Measurements from ENCODE around the gene TRAF3IP1. TPM values are rescaled to one million over a fixed set of nuclear protein-coding genes. Genes with fewer than 3 reads are reported as not detected.
"Not testable (repeated sequence)": the region's sequence is repeated elsewhere in the genome, so short reads cannot be mapped to it uniquely, and the experiment has no call there.

TRAF3IP1 gene
- polyA plus RNA-seq, 1 donor: 24.1 TPM

DNA sequence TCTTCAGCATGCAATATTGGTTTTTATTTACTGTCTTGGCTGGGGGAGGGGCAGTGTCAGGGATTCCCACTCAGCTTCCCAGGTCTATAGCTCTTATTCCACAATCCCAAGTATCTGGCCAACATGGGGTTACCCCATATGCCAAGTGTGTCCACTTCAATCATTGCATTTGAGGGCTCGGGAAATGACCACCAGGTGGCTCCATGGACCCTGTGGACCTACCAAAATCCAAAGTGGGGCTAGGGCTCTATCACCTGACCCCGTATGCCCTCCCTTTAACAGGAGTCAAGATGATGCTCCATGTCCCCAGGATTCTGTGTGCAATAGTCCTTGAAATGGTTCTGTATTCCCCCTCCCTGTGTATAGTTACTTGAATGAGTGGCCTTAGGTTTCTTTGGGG lies 12.1 kb upstream of the TRAF3IP1 start:
- DNase-seq: no peak

DNA sequence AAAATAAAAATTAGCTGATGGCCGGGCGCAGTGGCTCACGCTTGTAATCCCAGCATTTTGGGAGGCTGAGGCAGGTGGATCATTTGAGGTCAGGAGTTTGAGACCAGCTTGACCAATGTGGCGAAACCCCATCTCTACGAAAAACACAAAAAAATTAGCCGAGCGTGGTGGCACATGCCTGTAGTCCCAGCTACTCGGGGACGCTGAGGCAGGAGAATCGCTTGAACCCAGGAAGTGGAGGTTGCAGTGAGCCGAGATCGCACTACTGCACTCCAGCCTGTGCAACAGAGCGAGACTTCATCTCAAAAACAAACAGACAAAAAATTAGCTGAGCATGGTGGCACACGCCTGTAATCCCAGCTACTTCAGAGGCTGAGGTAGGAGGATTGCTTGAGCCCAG lies 9.6 kb upstream of the TRAF3IP1 start:
- DNase-seq: not testable (repeated sequence)

DNA sequence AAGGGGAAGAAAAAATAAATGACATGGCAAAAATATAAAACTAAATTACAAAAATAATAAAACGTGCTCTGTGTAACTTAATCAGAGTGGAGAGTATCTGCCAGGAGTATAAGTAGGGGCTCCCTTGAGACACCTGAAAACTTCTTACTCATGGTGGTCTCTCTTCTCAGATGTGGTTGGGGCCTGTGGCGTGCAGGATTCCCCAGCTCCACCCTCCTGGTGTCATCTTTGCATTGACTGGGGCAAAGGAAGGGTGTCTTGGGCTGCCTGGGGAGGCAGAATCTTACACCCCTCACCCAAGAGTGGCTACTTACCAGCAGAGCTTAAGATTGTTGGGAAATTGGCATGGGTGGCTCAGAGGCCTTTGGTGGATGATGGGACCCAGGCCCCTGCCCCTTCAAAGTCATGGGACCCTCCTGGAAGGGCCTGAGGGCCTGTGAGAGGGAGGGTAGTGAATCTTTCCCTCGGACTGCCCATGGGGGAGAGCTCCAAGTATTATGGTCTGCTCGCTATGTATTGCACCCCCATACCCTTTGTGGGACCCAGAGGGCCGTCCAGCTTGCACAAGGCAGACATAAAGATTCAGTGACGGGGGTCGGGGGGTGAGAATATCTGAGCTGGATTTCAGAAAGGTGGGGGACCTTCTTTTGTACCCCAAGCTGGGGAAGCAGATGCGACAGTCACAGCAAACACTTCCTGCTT lies 6.9 kb upstream of the TRAF3IP1 start:
- no peak for DNase-seq

DNA sequence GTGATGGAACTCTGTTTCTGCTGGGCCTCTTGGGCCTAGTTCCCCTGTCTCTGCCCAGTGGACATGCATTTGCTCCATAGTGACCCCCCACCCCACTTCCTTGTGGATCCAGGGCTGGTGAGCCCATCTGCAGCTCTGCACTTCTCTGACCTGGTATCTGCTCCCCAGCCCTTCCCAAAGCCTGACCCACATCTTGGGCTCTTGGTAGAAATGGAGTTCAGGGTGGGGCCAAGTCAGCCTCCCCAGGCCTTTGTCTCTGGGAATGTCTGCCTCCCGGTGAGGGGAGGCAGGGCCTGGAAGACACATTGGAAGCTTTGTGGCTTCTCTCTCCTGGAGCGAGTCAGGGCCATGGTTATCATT lies 6.3 kb upstream of the TRAF3IP1 start:
- DNase-seq: no peak

DNA sequence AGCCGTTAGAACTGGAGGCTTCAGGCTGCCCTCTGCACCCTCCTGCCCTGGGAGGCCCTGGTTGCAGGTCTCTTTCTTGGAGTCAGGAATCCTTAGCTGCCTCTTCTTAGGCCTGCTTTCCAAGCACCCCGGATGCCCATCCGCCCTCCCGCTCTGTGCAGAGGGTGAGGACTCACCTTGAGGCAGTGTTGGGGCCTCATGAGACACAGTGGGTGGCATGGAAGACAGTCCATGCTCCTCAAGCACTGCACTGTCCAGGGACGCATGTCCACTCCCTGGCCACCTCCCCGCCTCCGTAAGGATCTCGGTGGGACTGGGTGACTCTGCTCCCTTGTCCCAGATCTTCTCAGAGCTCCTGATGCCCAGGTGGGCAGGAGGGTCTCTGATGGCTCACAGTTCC lies 5.7 kb upstream of the TRAF3IP1 start:
- no peak for DNase-seq

DNA sequence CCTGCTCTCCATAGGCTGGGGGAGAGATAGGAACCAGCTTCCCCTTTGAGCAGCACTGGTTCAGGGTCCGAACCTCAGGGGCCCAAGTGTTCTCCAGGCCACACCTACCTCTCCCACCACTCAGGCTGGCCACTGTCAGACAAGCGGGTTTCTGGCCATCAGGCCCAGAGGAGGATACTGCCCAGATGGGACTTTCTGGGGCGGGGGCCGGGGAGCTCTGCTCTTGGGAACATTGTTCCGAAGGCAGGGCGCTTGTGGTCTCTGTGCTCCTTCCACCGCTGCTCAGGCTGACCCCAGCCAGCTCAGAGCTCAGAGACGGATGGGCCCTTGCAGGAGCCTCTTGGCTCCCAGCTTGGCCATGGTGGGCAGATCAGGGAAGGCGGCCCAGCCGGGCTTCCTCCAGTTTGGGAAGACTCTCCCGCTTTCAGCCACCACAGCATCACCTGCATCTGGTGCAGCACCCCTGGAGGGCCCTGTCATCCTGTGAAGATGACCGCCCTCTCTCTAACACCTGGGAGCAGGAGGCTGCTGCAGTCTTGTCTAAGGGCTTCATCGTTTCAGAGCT lies 5.2 kb upstream of the TRAF3IP1 start:
- no peak for DNase-seq

DNA sequence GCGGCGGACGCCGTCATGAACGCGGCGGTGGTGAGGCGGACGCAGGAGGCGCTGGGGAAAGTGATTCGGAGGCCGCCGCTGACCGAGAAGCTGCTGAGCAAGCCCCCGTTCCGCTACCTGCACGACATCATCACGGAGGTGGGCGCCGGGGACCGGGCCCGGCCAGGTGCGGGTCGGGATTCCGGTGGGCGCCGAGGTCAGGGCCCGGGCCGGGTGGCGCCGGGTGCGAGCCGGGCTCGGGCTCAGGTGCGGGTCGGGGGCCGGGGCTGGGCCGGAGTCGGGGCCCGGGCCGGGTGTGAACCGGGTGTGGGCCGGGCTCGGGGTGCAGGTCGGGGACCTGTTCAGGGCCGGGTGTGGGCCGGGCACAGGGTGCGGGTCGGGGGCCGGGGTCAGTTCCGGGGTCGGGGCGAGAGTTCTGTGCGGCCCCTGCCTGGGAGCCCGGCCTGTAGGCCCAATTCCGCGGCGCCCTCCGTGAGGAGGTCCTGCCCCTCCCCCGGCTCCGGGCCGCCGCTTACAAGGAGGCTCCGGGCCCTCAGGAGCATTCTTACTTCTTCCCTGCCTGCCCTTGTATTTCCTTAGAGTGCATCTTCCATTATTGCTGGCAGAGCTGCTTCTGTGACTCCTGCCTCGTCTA lies 447 bp downstream of the TRAF3IP1 start:
- no peak for DNase-seq

DNA sequence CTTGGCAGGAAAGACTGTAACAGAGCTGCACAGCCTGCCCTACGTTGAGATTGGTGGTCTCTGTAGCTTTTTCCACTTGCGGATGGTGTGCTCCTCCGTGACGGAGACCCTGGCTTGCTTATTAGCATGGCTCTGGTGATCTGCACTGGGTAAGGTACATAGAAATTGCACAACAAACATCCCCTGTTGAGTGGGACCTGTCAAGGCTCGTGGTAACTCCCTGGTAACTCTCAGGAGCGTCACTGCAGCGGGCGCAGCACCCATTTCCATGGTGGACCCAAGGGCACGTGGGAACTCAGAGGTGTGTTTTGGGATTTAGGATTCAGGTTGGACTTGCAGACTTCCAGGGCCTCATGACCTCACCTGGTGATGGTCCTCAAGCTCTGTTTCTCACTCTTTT lies 1.1 kb downstream of the TRAF3IP1 start:
- no peak for DNase-seq

DNA sequence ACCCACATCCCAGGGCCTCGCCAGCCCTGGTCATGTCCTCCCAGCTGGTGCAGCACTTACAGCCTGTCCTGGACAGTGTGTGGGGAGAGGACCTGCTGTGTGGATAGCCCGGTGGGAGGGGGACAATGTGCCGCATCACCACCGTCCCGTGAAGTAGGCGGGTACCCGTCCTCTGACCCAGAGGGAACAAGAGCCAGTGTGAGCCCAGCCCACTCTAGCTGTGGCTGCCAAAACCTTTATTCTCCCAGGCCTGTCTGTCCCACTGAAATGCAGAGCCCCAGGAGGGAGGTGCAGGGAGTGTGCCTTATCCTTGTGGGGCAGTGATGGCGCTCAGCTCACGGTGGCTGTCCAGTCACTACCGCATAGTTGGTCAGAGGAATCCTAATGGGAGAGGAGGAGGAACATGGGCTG lies 1.7 kb downstream of the TRAF3IP1 start:
- DNase-seq: no peak

DNA sequence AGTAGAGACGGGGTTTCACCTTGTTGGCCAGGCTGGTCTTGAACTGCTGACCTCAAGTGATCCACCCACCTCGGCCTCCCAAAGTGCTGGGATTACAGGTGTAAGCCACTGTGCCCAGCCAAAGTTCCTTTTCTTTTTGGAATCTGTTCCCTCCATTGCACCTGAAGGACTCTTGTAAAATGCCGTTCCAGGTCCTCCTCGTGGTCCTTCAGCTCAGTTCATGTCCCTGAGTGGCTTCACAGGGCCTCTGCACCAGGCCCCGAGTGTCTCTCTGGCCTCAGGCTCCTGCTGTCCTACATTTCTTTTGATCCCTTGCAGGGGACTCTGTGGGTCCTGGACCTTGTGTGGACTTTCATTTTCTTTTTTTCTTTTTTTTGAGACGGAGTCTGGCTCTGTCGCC lies 3.9 kb downstream of the TRAF3IP1 start:
- DNase-seq: not testable (repeated sequence)

DNA sequence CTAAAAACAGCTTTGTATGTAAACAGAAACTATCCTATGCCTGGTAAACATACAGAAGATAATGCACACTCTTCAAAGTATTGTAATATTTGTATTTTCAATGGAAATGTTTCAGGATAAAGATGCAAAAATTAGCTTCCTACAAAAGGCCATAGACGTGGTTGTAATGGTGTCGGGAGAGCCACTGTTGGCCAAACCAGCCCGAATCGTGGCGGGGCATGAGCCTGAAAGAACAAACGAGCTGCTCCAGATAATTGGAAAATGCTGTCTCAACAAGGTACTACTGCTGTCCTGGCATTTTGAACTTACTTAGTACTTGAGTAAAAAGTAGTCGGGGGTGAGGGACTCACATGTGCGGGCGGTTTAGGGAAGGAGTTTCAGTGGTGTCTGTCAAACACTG lies 5.4 kb downstream of the TRAF3IP1 start:
- no peak for DNase-seq

DNA sequence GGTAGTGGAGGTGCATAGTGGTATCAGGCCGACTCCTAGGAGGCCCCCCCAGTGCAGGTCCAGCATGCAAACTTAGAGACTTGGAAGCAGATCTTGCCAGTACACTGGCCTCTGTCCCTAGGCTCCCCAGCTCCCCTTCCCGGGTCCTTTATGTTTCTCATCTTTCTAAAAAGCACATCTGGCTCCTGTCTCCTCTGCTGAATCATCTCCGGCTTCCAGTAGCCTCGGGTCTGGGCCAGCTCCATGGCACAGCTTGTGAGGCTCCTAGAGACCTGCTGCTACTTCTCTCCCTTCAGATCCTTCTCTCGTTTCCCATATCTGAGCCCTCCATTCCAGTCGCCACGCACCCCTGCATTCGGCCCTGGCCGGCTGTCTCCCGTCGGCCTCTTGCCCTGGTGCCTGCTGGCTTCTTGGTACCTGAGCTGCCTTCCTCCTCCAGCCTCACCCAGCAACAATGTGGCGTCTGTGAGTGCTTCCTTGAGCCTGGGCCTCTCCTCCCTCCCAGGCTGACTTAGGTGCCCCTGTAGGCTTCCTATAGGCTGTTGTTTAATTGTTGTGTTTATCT lies 6.6 kb downstream of the TRAF3IP1 start:
- no peak for DNase-seq

DNA sequence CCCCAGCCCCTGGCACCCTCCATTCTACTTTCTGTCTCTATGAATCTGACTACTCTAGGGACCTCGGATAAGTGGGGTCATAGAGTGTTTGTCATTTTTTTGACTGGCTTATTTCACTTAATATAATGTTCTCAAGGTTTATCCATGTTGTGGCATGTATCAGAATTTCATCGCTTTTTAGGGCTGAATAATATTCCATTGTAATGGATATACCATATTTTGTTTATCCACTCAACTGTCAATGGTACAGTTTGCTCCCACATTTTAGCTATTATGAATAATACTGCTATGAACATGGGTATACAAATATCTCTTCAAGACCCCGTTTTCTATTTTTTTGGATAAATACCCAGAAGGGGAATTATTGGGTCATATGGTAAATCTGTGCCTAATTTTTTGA lies 7.4 kb downstream of the TRAF3IP1 start:
- no peak for DNase-seq

DNA sequence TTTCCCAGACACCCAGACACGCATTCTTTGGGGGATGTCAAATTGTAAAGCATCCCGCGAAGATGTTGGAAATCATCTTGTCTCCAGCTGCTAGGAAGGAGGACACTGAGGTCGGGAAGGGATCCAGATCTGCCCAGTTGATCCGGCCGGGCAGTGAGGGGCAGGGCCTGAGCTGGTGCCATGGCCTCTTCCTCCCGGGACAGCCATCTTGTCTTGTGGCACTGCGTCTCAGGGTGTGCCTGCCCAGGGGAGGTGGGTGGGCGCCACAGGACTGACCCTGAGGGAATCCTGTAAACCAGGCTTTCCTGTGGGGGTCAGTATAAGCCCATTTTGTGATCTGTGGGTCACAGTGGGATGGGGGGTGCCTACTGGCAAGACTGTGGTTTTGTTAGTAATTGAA lies 10.1 kb downstream of the TRAF3IP1 start:
- no peak for DNase-seq

DNA sequence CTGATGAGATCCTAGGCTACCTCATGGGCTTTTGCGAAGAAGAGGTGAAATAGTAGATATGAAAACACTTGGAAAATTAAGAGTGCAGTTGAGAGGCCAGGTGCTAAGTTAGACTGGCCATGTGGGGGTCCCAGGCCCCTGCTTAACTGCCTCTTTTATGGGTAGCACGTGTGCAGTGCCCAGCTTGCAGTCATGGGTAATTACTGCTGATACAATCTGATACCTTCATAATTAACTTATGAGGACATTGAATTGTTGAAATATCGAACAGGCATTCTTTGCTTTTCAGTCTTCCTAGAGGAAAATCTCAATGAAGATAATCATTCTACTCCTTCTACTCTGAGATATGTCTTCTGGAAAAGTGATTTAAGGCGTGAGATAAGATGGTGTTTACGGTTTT lies 11.6 kb downstream of the TRAF3IP1 start:
- no peak for DNase-seq

DNA sequence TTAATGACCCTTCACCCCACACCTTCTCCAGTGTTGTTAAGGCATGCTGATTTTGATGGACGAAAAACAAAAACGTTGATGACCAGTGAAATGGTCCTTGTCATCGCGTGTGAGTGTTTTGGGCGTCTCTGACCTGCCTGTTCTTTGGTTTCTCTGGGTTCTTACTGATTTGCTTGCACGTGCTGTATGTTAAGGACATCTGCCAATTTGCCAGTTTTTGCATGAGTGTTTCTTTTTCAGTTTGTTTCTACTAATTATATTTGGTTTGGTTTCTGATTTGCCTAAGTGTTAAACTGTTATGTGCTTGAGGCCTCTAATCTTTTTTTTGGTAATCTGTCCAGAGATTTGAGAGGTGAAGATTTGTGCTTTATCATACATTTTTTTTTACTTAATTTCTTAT lies 14.6 kb downstream of the TRAF3IP1 start:
- no peak for DNase-seq

DNA sequence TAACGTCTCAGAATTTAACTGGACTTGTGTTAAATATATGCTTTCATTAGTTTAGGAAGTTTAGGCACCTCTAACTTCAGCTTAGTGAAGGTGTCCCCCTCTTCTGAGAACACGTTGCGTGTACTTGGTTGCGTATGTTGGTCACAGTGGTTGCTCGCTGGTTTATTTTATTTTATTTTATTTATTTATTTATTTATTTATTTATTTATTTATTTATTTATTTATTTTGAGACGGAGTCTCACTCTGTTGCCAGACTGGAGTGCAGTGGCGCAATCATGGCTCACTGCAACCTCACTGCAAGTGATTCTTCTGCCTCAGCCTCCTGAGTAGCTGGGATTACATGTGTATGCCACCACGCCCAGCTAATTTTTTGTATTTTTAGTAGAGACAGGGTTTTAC lies 15.3 kb downstream of the TRAF3IP1 start:
- DNase-seq: not testable (repeated sequence)

DNA sequence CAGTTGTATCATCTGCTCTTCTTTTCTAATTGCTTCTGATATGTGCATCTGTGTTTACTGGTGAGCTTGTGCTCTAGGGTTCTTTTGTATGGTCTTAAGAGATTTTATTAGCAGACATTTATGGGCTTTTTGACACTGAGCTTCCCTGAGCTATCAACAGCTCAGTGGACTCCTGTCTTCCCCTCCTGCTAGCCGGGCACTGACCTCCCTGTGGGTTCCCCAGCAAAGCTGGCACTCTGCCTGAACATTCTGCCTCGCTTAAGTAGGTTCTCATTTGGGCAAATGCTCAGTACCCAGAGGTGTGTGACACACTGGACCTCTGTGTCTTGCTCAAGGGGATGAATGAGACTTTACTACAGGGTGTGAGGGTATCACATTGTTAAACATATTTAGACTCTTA lies 15.8 kb downstream of the TRAF3IP1 start:
- no peak for DNase-seq

DNA sequence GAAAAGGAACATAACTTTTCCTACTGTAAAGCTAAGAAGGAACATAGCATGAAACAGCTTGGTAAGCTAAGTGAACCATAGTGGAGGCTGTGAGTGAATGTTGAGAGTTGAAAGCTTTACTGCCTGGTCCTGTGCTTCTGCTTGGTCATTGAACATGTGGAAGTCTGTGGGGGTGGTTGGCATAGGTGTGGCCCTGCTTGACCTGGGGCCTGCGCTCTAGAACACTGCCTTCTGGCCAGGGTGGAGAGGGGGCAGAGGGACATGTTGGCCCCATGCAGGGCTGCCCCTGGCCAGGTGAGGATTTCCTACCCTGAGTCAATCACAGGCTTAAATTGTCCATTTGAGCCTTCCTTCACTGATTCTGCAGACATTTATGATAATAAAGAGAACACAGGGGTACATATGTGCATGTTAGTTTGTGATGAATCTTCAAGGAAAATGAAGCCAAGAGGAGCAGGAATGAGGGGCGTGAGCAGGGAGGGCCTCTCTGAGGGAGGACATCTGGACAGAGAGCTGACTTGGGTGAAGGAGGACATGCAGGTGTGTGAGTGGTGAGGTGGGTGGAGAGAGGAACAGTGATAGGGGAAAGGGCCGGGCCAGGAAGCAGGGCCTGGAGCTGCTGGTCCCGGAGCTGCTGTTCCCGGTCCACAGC lies 16.6 kb downstream of the TRAF3IP1 start:
- no peak for DNase-seq

DNA sequence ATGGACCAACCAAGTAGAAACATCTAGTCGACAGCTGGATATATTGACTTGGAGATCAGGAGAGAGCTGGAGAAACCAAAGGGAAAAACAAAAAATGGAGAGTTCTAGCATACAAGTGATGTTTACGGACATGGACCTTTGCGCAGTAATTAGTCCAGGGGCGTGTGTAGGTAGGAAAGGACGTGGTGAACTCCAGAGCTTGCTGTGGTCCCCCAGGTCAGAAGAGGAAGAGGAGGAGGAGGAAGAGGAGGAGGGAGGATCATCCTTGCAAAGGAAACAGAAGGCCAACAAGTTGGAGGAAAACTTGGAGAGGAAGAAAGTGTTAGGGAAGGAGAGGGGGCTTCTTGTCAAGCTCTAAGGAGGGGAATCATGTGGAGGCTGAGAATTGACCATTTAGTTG lies 17.5 kb downstream of the TRAF3IP1 start:
- DNase-seq: no peak

DNA sequence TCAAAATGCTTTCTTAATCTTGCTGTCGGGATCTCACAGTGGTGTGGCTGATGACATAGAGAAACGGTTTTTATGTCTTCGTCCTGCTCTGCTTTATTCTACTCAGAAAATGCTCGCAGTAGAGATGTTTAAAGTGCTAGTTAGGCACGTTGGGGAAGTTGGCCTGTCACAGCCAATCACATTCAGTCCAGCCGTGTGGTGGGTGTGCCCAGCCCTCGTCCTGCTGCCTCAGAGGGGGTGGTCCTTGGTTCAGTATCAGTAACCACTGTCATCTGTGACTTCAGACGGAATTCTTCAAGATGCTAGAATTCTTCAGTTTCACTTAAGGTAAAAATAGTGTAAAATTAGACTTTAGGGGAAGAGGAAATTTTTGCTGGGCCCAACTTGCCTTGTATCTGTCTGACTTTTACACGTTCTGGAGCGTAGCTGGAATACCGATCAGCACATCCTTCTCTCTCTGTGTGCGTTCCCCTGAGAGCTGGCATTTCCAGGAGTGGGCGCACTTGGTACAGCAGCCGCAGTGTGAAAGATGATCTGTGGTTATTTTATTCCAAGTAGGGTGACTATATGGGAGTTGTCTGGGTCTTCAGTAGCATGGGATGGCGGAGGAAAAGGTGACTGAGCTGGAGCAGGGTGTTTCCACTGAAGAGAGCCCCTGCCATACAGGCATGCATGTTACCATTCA lies 18.5 kb downstream of the TRAF3IP1 start:
- no peak for DNase-seq

DNA sequence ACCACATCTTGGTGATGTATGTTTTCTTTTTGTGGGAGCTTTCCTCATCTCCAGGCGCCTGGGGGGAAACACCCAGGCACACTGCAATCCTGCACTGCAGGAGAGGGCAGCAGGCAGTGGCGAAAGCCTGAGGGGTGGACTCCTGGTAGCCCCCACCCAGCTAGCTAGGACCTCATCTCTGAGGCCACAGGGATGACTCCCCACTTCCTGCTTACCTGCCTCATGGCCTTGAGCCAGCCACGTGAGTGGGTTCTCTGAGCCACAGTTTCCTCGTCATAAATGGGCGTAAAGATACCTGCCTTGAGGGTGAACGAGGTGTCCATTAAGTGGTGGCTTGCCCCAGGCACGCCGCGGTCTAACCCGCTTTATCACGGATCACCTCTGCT lies 19.1 kb downstream of the TRAF3IP1 start:
- DNase-seq: no peak

DNA sequence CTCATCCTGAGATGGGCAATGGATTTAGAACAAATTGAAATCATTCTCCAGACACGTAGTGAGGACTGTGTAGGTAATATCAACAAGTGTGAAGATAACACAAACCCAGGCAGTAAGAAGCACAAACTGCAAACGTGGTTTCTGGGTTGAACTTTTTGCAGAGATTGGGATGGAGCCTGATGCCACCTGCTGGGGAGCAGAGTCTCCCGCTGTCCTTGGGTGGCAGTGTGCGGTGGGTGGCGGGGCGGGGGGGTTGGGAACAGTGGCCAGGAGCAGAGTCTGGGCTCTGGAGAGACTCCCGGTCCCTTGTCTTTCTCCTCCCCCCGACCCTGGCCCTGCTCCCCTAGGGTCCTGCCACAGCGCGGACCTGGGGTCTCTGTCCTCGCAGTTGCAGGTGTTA lies 19.5 kb downstream of the TRAF3IP1 start:
- no peak for DNase-seq

Measured in left kidney (tissue), 2 donors.